SK-N-SH (cell line): Measurements from ENCODE around the gene EAF2. TPM values are rescaled to one million over a fixed set of nuclear protein-coding genes. Genes with fewer than 3 reads are reported as not detected.

Experiments
- CTCF ChIA-PET: fragments of 300-600, 350-600 bp; formaldehyde crosslinking; extraction: SDS; loops from one replicate; lab custom pipeline; 2021; lab: Yijun Ruan, JAX
- POLR2A ChIA-PET: fragments of 350-600 bp; sonication (Branson Sonifier 250); formaldehyde crosslinking; extraction: SDS; loops from one replicate; lab custom pipeline; 2020; ENCODE audit warnings: antibody characterized with exemption, inconsistent platforms; lab: Yijun Ruan, JAX
- DNase-seq: peaks from one replicate; pipeline ENCODE4 v3.0.0; 2012
- H2AFZ ChIP-seq: fragments of 200-600 bp; sonication (generic); 2 replicates; pipeline ENCODE4 v1.8.1; 2016; ENCODE audit warnings: antibody characterized with exemption, mild to moderate bottlenecking, low read depth
- H3F3A ChIP-seq: fragments of 200-600 bp; sonication (generic); replicated peaks from 2 replicates; pipeline ENCODE3; 2016; ENCODE audit warnings: antibody characterized with exemption, mild to moderate bottlenecking; ENCODE audit not compliant: insufficient read depth
- H3K27ac ChIP-seq, 2 experiments: fragments of 200-500 bp in 1 of 2; fragments of 200-600 bp in 1 of 2; sonication (Bioruptor generic) in 1 of 2; sonication (generic), shearing (Covaris generic) in 1 of 2; 2 replicates each; pipeline versions ENCODE4 v1.5.1 to v1.6.1; 2014 to 2016; ENCODE audit warnings: low read depth in 2 of 2, inconsistent platforms in 1 of 2, low read length in 1 of 2, mild to moderate bottlenecking in 1 of 2, mixed read lengths in 1 of 2
- H3K27me3 ChIP-seq: fragments of 200-600 bp; sonication (generic), shearing (Covaris generic); 2 replicates; pipeline ENCODE4 v1.6.1; 2016; ENCODE audit warnings: mixed run types; ENCODE audit not compliant: insufficient read depth
- H3K36me3 ChIP-seq, 2 experiments: fragments of 200-500 bp in 1 of 2; fragments of 200-600 bp in 1 of 2; sonication (Bioruptor generic) in 1 of 2; sonication (generic) in 1 of 2; replicated peaks in 1 of 2; 2 replicates each; pipeline versions ENCODE3 to v1.5.1; 2014 to 2016; ENCODE audit warnings: low read length in 1 of 2, mild to moderate bottlenecking in 1 of 2; ENCODE audit not compliant: insufficient read depth in 2 of 2, control insufficient read depth in 1 of 2
- H3K4me1 ChIP-seq, 2 experiments: fragments of 200-500 bp in 1 of 2; fragments of 200-600 bp in 1 of 2; sonication (Bioruptor generic) in 1 of 2; sonication (generic), shearing (Covaris generic) in 1 of 2; 2 replicates each; pipeline versions ENCODE4 v1.5.1 to v1.6.1; 2014 to 2016; ENCODE audit warnings: low read depth in 1 of 2, low read length in 1 of 2, mixed run types in 1 of 2; ENCODE audit not compliant: insufficient read depth in 2 of 2, control insufficient read depth in 1 of 2
- H3K4me2 ChIP-seq: fragments of 200-600 bp; sonication (generic), shearing (Covaris generic); 2 replicates; pipeline ENCODE4 v1.6.1; 2017; ENCODE audit warnings: mixed run types
- H3K4me3 ChIP-seq, 2 experiments: fragments of 200-500 bp in 1 of 2; fragments of 200-600 bp in 1 of 2; sonication (Bioruptor generic) in 1 of 2; sonication (generic), shearing (Covaris generic) in 1 of 2; 2 replicates each; pipeline versions ENCODE4 v1.5.1 to v1.8.1; 2014 to 2016; ENCODE audit warnings: low read depth in 2 of 2, inconsistent platforms in 1 of 2, low read length in 1 of 2, mild to moderate bottlenecking in 1 of 2, mixed read lengths in 1 of 2, moderate library complexity in 1 of 2
- H3K79me2 ChIP-seq: fragments of 200-600 bp; sonication (generic); 2 replicates; pipeline ENCODE4 v1.8.1; 2017; ENCODE audit warnings: mild to moderate bottlenecking; ENCODE audit not compliant: insufficient read depth
- H3K9ac ChIP-seq: fragments of 200-600 bp; sonication (generic); 2 replicates; pipeline ENCODE4 v1.6.1; 2017; ENCODE audit warnings: mixed run types
- H3K9me2 ChIP-seq: fragments of 200-600 bp; sonication (generic); 2 replicates; pipeline ENCODE4 v1.6.1; 2017; ENCODE audit warnings: mixed run types
- H3K9me3 ChIP-seq: fragments of 200-600 bp; sonication (generic); 2 replicates; pipeline ENCODE4 v1.6.1; 2017; ENCODE audit warnings: mixed run types, mild to moderate bottlenecking, moderate library complexity
- H4K20me1 ChIP-seq: fragments of 200-600 bp; sonication (generic); 2 replicates; pipeline ENCODE4 v1.6.1; 2017; ENCODE audit warnings: mild to moderate bottlenecking, mixed run types; ENCODE audit not compliant: insufficient read depth
- FOSL2 ChIP-seq: IDR thresholded peaks from 2 replicates; pipeline ENCODE4 v1.4.0; 2012; ENCODE audit warnings: low read depth, mild to moderate bottlenecking, moderate library complexity, borderline replicate concordance
- FOXJ3 ChIP-seq: sonication (generic); formaldehyde crosslinking; IDR thresholded peaks from 2 replicates; pipeline ENCODE4 v1.5.1; 2020; ENCODE audit warnings: mild to moderate bottlenecking, missing genetic modification reagents
- GABPA ChIP-seq: IDR thresholded peaks from 2 replicates; pipeline ENCODE4 v1.4.0; 2012; ENCODE audit warnings: low read depth, mild to moderate bottlenecking
- GATA2 ChIP-seq: sonication (generic); formaldehyde crosslinking; IDR thresholded peaks from 2 replicates; pipeline ENCODE4 v1.5.0; 2020; ENCODE audit warnings: mild to moderate bottlenecking, missing genetic modification reagents
- IRF3 ChIP-seq: fragments of 150-350 bp; IDR thresholded peaks from 2 replicates; pipeline ENCODE4 v1.6.1; 2016; ENCODE audit warnings: mild to moderate bottlenecking, low read depth, low read length
- MAX ChIP-seq: IDR thresholded peaks from 2 replicates; pipeline ENCODE4 v1.4.0; 2012; ENCODE audit warnings: low read depth
- MXI1 ChIP-seq: IDR thresholded peaks from 2 replicates; pipeline ENCODE4 v1.6.1; 2012; ENCODE audit warnings: mild to moderate bottlenecking, low read depth, low read length, improper control_type of control experiment
- NFIC ChIP-seq: IDR thresholded peaks from 2 replicates; pipeline ENCODE4 v1.4.0; 2012; ENCODE audit warnings: borderline replicate concordance
- NRF1 ChIP-seq: IDR thresholded peaks from 2 replicates; pipeline ENCODE4 v1.6.1; 2012; ENCODE audit warnings: low read depth, mild to moderate bottlenecking, low read length
- RCOR1 ChIP-seq: fragments of 150-350 bp; IDR thresholded peaks from 2 replicates; pipeline ENCODE4 v1.6.1; 2017; ENCODE audit warnings: antibody characterized with exemption, low read length
- REST ChIP-seq: IDR thresholded peaks from 2 replicates; pipeline ENCODE4 v1.6.1; 2012; ENCODE audit warnings: mild to moderate bottlenecking, low read depth, low read length, moderate library complexity
- RXRA ChIP-seq: IDR thresholded peaks from 2 replicates; pipeline ENCODE4 v1.4.0; 2012; ENCODE audit warnings: low read depth, mild to moderate bottlenecking, borderline replicate concordance
- TAF1 ChIP-seq: IDR thresholded peaks from 2 replicates; pipeline ENCODE4 v1.6.1; 2012; ENCODE audit warnings: low read depth, mild to moderate bottlenecking, low read length, moderate library complexity, borderline replicate concordance
- TEAD4 ChIP-seq: IDR thresholded peaks from 2 replicates; pipeline ENCODE4 v1.4.0; 2012; ENCODE audit warnings: mild to moderate bottlenecking, borderline replicate concordance; ENCODE audit not compliant: insufficient read depth
- USF1 ChIP-seq: IDR thresholded peaks from 2 replicates; pipeline ENCODE4 v1.4.0; 2012; ENCODE audit warnings: low read depth, borderline replicate concordance
- YY1 ChIP-seq: IDR thresholded peaks from 2 replicates; pipeline ENCODE4 v1.4.0; 2012; ENCODE audit warnings: low read depth, mild to moderate bottlenecking
- WGBS: methylation state at CpG from one replicate; pipeline ENCODE4 v1.1.6; 2017; ENCODE audit warnings: low lambda C conversion rate; 5-methylcytosine and 5-hydroxymethylcytosine counted together
- polyA plus RNA-seq, 3 experiments: library from polyadenylated mRNA; depleted of rRNA; stranded (reverse); fragments of >200 nt; gene quantifications; 2 replicates each; pipeline ENCODE4 v1.2.3, GENCODE V29; 2012

The EAF2 gene
- polyA plus RNA-seq, 1 of the 3 experiments (the other 2 are of a cell fraction), result 0.85 TPM

- TF ChIP-seq RXRA (no peak), NFIC (no peak), USF1 (no peak), YY1 (no peak), FOSL2 (no peak), NRF1 (no peak), MXI1 (no peak), RCOR1 (no peak), TEAD4 (no peak)
These were observed 78.4 kb downstream of the EAF2 start (continued) for GRCh38 chr3:121913305-121913990.

- POLR2A ChIA-PET, result no interaction called here
- no peak overlapping the region for H3K27ac ChIP-seq
- DNase-seq, result no peak
These were observed 79.3 kb downstream of the EAF2 start for GRCh38 chr3:121914081-121914998.

More at GRCh38 chr3:121914081-121914998, 79.3 kb downstream of the EAF2 start:
- H3K4me1 ChIP-seq, result no peaks in the 10 kb centered on the region
- no peaks in the 10 kb centered on the region for H3K27me3 ChIP-seq
- no peak for TF ChIP-seq GABPA
- no peak for TF ChIP-seq REST
- no peak for TF ChIP-seq IRF3
- no peak for TF ChIP-seq TAF1
- TF ChIP-seq GATA2, result no peak
- TF ChIP-seq MAX, result no peak
- TF ChIP-seq USF1, result no peak
- TF ChIP-seq RXRA, result no peak
- no peak for TF ChIP-seq YY1
- TF ChIP-seq FOXJ3 (CRISPR knock-in tag), result no peak
- no peak for TF ChIP-seq FOSL2
- TF ChIP-seq NRF1, result no peak
- no peak for TF ChIP-seq NFIC
- H3K4me3 ChIP-seq, result no peak overlapping the region
- CTCF ChIA-PET, result interaction anchor here (0.8 kb wide), 1 partner anchor 14 kb away, joined by 3 read pairs; no protein-coding TSS in a partner anchor
- H3K9ac ChIP-seq, result no peak overlapping the region
- H3F3A ChIP-seq, result no peaks in the 10 kb centered on the region
- 73% methylated on average over 12 of the region's 12 CpGs for WGBS
- H3K36me3 ChIP-seq, result no peaks in the 10 kb centered on the region
- no peaks in the 10 kb centered on the region for H3K79me2 ChIP-seq
- H4K20me1 ChIP-seq, result no peaks in the 10 kb centered on the region
- H2AFZ ChIP-seq, result no peak overlapping the region
- no peaks in the 10 kb centered on the region for H3K9me3 ChIP-seq
- no peak overlapping the region for H3K4me2 ChIP-seq
- no peaks in the 10 kb centered on the region for H3K9me2 ChIP-seq
